Ishikawa (cell line): ENCODE results near the gene GABRD.

Source experiments
- CEBPB ChIP-seq: IDR thresholded peaks from 2 replicates; pipeline ENCODE4 v1.6.1; 2012
- CREB1 ChIP-seq: IDR thresholded peaks from 2 replicates; pipeline ENCODE4 v1.6.1; 2012; ENCODE audit warnings: low read depth
- EGR1 ChIP-seq: IDR thresholded peaks from 2 replicates; pipeline ENCODE4 v1.6.1; 2012
- EP300 ChIP-seq: IDR thresholded peaks from 2 replicates; pipeline ENCODE4 v1.6.1; 2012; ENCODE audit warnings: borderline replicate concordance
- FOXM1 ChIP-seq: IDR thresholded peaks from 2 replicates; pipeline ENCODE4 v1.6.1; 2012; ENCODE audit warnings: low read depth, borderline replicate concordance
- NFIC ChIP-seq: IDR thresholded peaks from 2 replicates; pipeline ENCODE4 v1.6.1; 2012
- RAD21 ChIP-seq: IDR thresholded peaks from 2 replicates; pipeline ENCODE4 v1.6.1; 2012; ENCODE audit warnings: low read depth
- REST ChIP-seq: IDR thresholded peaks from 2 replicates; pipeline ENCODE4 v1.6.1; 2012; ENCODE audit warnings: low read depth, mild to moderate bottlenecking
- TAF1 ChIP-seq: IDR thresholded peaks from 2 replicates; pipeline ENCODE4 v1.6.1; 2012; ENCODE audit warnings: low read depth, mild to moderate bottlenecking
- TCF12 ChIP-seq: IDR thresholded peaks from 2 replicates; pipeline ENCODE4 v1.6.1; 2012; ENCODE audit warnings: low read depth
- TEAD4 ChIP-seq: IDR thresholded peaks from 2 replicates; pipeline ENCODE4 v1.6.1; 2012
- USF1 ChIP-seq: IDR thresholded peaks from 2 replicates; pipeline ENCODE4 v1.6.1; 2012
- YY1 ChIP-seq: IDR thresholded peaks from 2 replicates; pipeline ENCODE4 v1.6.1; 2012; ENCODE audit warnings: low read depth
- ZBTB7A ChIP-seq: IDR thresholded peaks from 2 replicates; pipeline ENCODE4 v1.6.1; 2012; ENCODE audit warnings: low read depth
- TF ChIP-seq, protein P1 (sequence below): IDR thresholded peaks from 2 replicates; pipeline ENCODE4 v1.6.1; 2012

GABRD gene

DNA sequence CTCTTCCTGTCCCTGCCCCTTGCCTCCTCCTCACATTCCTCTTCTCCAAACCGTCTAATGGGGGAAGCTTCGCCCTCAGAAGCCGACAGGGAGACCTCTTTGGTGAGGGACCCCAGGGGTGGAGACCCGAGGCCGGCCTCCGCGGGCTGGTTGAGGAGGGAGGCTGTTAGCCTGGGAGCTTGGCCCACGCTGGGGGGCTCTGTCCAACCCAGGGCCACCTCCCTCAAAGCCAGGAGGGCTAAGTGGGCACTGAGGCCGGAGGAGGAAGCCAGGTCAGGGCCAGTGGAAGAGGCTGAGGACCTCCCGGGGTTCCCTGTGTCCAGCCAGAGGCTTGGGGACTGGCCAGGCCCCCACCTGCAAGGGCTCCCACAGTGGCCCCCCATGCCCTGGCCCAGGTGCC is 5.3 kb downstream of the GABRD start:
- no peak for TF ChIP-seq FOXM1
- no peak for TF ChIP-seq NFIC
- TF ChIP-seq CEBPB: no peak
- no peak for TF ChIP-seq ZBTB7A
- TF ChIP-seq RAD21: no peak
- TF ChIP-seq USF1: no peak

DNA sequence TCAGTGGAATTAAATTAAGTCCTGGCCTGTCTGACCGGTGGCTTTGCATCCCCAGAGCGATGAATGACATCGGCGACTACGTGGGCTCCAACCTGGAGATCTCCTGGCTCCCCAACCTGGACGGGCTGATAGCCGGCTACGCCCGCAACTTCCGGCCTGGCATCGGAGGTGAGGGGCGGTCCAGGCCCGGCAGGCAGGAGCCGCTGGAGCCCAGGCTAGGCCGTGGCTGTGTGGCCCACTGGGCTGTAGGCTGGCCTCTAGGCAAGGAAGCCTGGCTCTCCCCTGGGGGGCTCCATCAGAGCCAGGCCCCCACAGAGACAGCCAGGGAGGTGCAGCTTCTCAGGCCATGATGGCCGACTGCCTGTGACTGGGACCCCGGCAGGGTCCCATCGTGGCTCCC is 5.7 kb downstream of the GABRD start:
- TF ChIP-seq CREB1 (no peak), TAF1 (no peak), EP300 (no peak), NFIC (no peak), EGR1 (no peak), YY1 (no peak), TCF12 (no peak), REST (no peak)

GRCh38 chr1:2025491-2025981 is 6.4 kb downstream of the GABRD start:
- TF ChIP-seq TCF12 (no peak), EGR1 (no peak), USF1 (no peak), TEAD4 (no peak), FOXM1 (no peak), TAF1 (no peak), NFIC (no peak)

- TF ChIP-seq USF1: no peak
- no peak for TF ChIP-seq FOXM1
- no peak for TF ChIP-seq EP300
- TF ChIP-seq CEBPB: no peak
- no peak for TF ChIP-seq TAF1
- no peak for TF ChIP-seq CREB1
- TF ChIP-seq NFIC: no peak
- TF ChIP-seq YY1: no peak
- no peak for TF ChIP-seq TCF12
- no peak for TF ChIP-seq REST
- TF ChIP-seq, protein P1, sequence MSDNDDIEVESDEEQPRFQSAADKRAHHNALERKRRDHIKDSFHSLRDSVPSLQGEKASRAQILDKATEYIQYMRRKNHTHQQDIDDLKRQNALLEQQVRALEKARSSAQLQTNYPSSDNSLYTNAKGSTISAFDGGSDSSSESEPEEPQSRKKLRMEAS: no peak
- no peak for TF ChIP-seq ZBTB7A
- no peak for TF ChIP-seq TEAD4
- TF ChIP-seq EGR1: no peak
- TF ChIP-seq RAD21: no peak
Observed at GRCh38 chr1:2027961-2028583, 8.9 kb downstream of the GABRD start.

DNA sequence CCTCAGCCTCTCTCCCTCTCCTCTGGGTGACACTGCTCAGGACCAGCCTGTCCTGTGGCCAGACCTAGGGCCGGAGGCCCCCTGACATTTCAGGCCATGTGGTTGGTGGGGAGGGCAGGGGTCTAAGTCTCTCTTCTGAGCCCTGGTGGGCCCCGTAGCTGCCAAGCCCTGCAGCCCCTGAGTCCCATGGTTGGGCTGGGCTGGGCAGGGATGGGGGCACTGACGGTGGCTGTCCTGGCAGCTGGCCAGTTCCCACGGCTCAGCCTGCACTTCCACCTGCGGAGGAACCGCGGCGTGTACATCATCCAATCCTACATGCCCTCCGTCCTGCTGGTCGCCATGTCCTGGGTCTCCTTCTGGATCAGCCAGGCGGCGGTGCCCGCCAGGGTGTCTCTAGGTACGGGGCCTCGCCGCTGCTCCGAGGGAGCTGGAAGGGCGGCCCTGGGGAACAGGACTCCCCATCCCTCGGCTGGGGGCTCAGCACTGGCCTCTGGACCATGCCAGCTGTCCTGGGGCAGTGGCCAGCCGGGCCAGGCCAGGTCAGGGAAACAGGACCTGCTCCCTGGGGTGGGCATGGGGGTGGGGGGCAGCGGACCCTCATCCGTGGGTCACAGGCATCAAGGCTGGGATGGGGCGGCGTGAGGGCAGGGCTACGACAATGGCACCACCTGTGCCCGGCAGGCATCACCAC is 9.9 kb downstream of the GABRD start:
- no peak for TF ChIP-seq FOXM1
- TF ChIP-seq RAD21: no peak
- no peak for TF ChIP-seq USF1
- TF ChIP-seq TAF1: no peak
- TF ChIP-seq CEBPB: no peak
- TF ChIP-seq EP300: no peak
- no peak for TF ChIP-seq REST
- TF ChIP-seq TEAD4: no peak
- no peak for TF ChIP-seq EGR1
- TF ChIP-seq YY1: no peak
- no peak for TF ChIP-seq NFIC
- TF ChIP-seq TCF12: no peak
- no peak for TF ChIP-seq CREB1
- no peak for TF ChIP-seq ZBTB7A
- TF ChIP-seq, protein P1: no peak
